HEK293T (cell line): Measurements from ENCODE around the gene PKNOX2.

Experiments used
- ELF4 ChIP-seq: fragments of 450-650 bp; IDR thresholded peaks from 2 replicates; pipeline ENCODE4 v1.6.1; 2017; ENCODE audit warnings: antibody characterized with exemption
- FOXK2 ChIP-seq: fragments of 450-650 bp; IDR thresholded peaks from 2 replicates; pipeline ENCODE4 v1.6.1; 2016; ENCODE audit warnings: mild to moderate bottlenecking
- LEF1 ChIP-seq: fragments of 450-650 bp; IDR thresholded peaks from 2 replicates; pipeline ENCODE4 v1.6.1; 2017; ENCODE audit warnings: mild to moderate bottlenecking, borderline replicate concordance
- SP1 ChIP-seq: fragments of 450-650 bp; IDR thresholded peaks from 2 replicates; pipeline ENCODE4 v1.6.1; 2017

GRCh38 chr11:125329786-125330185 lies 165.2 kb downstream of the PKNOX2 start:
- no peak for TF ChIP-seq FOXK2
- no peak for TF ChIP-seq SP1
- TF ChIP-seq ELF4 = no peak
- no peak for TF ChIP-seq LEF1
